Activated CD4-positive, alpha-beta T cell treated with anti-CD3 and anti-CD28 coated beads, Interleukin-2, amount 50 U/mL, for 24 hours (primary cell): ENCODE measurements around the gene DTD1.

Experiments used
- DNase-seq, 2 donors: peaks; one replicate each; pipeline ENCODE4 v3.0.0-alpha.2; 2020; ENCODE audit warnings: low read depth in 1 of 2, low spot score in 1 of 2

DTD1 gene

GRCh38 chr20:18702736-18703135 lies 114.9 kb downstream of the DTD1 start:
- DNase-seq = no peak

GRCh38 chr20:18705490-18705889 lies 117.6 kb downstream of the DTD1 start:
- no peak for DNase-seq

GRCh38 chr20:18705910-18706309 lies 118.1 kb downstream of the DTD1 start:
- DNase-seq = no peak

GRCh38 chr20:18712131-18712530 lies 124.3 kb downstream of the DTD1 start:
- DNase-seq = no peak

- no peak for DNase-seq
Measured at GRCh38 chr20:18712882-18713281, 125.0 kb downstream of the DTD1 start.

- no peak for DNase-seq
Measured at GRCh38 chr20:18715564-18715963, 127.7 kb downstream of the DTD1 start.

- DNase-seq = no peak
Measured at GRCh38 chr20:18717062-18717461, 129.2 kb downstream of the DTD1 start.

- no peak for DNase-seq
Measured at GRCh38 chr20:18718129-18718528, 130.3 kb downstream of the DTD1 start.

GRCh38 chr20:18719426-18719825 lies 131.6 kb downstream of the DTD1 start:
- DNase-seq = no peak

GRCh38 chr20:18721551-18722115 lies 133.8 kb downstream of the DTD1 start:
- no peak for DNase-seq

- no peak for DNase-seq
Measured at GRCh38 chr20:18722371-18722770, 134.5 kb downstream of the DTD1 start.

- no peak for DNase-seq
Measured at GRCh38 chr20:18724077-18724476, 136.2 kb downstream of the DTD1 start.

GRCh38 chr20:18724788-18725464 lies 137.1 kb downstream of the DTD1 start:
- DNase-seq = no peak

GRCh38 chr20:18727032-18727508 lies 139.2 kb downstream of the DTD1 start:
- no peak for DNase-seq

GRCh38 chr20:18728165-18728869 lies 140.5 kb downstream of the DTD1 start:
- DNase-seq = no peak

- no peak for DNase-seq
Measured at GRCh38 chr20:18728870-18729224, 141.0 kb downstream of the DTD1 start.

GRCh38 chr20:18729231-18729825 lies 141.5 kb downstream of the DTD1 start:
- DNase-seq = no peak

- DNase-seq = no peak
Measured at GRCh38 chr20:18731940-18732339, 144.1 kb downstream of the DTD1 start.

GRCh38 chr20:18734525-18735189 lies 146.8 kb downstream of the DTD1 start:
- DNase-seq = no peak

- DNase-seq = no peak
Measured at GRCh38 chr20:18737140-18737539, 149.3 kb downstream of the DTD1 start.

GRCh38 chr20:18738055-18738454 lies 150.2 kb downstream of the DTD1 start:
- DNase-seq = no peak

GRCh38 chr20:18738888-18739287 lies 151.0 kb downstream of the DTD1 start:
- no peak for DNase-seq
